ENCODE measurements around the gene ACCS.

ACCS gene

GRCh38 chr11:44095506-44096359 lies 29.7 kb downstream of the ACCS start, which contains the start of gene EXT2:
EXT2 (plus strand) TSS chr11:44095678; CDS start chr11:44107713, 12,035 bp downstream.
- DNase-seq, result peak; percentile 78

DNA sequence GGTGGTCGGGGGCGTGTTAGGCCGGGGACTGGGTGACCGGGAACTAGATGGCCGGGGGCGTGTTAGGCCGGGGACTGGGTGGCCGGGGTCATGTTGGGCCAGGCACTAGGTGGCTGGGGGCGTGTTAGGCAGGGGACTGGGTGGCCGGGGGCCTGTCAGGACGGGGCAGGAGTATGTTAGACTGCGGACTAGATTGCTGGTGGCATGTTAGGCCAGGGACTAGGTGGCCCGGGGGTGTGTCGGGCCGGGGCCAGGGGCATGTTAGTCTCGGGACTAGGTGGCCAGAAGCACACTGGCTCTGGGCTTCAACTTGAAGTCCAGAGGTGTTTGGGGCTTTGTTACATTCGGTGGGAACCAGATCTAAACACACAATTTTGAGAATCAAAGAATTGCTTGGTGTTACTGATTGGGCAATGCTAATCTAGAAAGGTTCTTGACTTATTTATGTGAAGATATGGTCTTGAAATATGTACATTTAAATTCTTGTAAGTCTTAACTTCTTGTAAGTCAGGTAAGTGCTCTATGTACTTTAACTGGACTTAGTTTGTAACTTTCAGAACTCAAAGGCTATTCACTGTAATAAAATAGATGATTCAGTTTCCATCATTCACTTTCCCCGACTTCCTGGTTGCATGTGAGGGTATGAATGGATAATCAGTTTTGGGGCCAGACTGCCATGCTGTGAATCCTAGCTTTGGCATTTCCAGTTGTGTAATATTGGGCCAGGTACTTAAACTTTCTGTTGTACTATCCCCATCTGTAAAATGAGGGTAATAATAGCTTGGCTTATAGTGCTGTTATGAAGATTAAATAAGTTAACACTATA lies 30.5 kb downstream of the ACCS start:
- DNase-seq, result no peak

DNA sequence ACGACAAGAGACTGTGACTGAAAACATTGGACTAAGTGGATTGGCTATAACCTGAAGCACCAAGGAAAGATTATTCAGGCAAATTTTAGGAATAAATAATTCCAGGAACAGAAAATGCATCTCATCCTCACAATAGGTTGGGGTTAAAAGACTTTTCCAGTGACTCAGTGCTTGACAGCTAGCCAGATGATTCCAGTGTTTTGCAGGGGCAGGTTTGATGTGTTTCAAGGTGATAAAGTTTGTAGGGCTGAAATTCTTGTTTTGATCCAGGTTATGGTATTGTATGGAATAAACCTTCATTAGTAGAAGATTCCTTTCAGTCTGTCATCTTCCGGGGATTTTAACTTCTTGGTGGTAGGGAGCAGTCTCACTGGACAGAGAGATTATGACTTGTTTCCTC lies 31.8 kb downstream of the ACCS start:
- DNase-seq, result no peak

GRCh38 chr11:44101098-44101497 lies 35.0 kb downstream of the ACCS start:
- DNase-seq, result no peak

DNA sequence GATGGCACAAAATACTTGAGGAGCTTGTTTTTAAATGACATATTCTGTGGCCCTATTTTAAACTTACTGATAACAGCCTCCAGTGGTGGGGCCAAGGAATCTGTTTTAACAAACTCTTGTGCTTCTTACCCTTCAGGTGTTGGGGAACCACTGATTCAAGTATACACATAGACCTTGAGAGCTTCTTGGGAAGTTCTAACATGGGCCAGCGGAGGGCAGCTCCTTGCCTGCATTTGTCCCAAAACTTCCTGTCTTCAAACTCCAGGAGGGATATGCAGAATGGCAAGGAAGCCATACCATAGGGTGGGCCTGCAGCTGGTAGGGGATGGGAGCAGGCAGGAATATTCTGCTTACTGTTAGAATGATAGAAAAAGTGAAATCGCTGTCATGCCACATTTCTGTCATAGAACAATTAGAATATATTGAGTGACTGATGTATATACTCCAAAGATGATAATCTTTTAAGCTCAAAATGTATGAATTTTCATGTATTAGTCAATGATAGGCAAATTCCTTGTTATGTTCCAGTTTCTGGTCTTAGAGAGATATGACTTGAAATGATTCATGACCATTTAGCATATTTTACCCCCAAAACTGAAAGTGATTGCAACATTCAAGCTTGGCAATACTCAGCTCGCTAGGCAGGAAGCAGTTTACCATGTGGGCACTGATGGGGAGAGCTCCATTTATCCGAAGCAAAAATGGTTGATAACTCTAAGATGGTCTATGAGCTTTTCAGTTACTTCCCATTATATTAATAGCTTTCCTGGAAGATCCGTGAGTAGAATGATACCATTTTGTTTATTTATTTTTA lies 38.6 kb downstream of the ACCS start:
- no peak for DNase-seq

GRCh38 chr11:44108260-44108659 lies 42.2 kb downstream of the ACCS start:
- DNase-seq, result no peak

GRCh38 chr11:44110231-44110679 lies 44.2 kb downstream of the ACCS start:
- DNase-seq, result no peak

- DNase-seq, result no peak
Observed at GRCh38 chr11:44112091-44112821, 46.2 kb downstream of the ACCS start.

GRCh38 chr11:44113018-44113417 lies 46.9 kb downstream of the ACCS start:
- no peak for DNase-seq

DNA sequence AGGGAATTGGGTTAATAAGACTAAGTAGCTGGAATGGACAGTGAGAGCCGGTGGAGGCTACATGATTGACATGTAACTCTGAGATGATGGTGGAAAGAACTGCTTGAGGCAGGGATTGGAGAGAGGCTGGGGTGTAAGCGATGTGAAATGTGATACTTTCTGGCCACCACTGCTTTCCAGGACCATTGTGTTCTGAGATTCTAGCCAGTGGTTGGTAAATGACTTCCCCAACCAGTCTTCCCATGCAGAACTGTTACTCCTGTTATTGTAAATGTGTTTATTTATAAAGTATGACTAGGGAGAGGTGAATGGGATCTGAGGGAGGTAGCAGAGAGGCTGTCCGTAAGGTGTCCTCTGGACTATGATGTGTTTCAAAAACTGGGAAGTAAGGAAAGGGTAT lies 47.5 kb downstream of the ACCS start:
- DNase-seq, result no peak

GRCh38 chr11:44116234-44116830 lies 50.3 kb downstream of the ACCS start:
- DNase-seq, result no peak

GRCh38 chr11:44120169-44120568 lies 54.1 kb downstream of the ACCS start:
- DNase-seq, result no peak

DNA sequence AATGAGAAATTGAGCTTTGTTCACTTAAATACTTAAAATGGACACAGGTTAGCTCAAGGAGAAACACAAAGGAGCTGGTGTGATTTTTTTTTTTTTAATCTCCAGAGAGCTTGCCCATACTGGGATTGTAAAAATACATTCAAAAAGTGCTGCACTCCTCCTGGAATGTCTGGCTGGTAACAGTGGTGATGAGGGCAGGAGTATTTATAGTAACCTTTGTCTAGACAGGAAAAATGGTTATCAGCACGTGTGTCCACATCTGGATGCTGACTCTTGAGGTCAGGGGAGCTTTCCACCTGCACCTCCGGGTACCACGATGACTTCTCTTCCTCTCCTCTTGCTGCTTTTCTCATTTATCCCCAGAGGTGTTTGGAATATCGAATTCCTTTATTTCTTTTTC lies 59.5 kb downstream of the ACCS start:
- DNase-seq, result no peak

DNA sequence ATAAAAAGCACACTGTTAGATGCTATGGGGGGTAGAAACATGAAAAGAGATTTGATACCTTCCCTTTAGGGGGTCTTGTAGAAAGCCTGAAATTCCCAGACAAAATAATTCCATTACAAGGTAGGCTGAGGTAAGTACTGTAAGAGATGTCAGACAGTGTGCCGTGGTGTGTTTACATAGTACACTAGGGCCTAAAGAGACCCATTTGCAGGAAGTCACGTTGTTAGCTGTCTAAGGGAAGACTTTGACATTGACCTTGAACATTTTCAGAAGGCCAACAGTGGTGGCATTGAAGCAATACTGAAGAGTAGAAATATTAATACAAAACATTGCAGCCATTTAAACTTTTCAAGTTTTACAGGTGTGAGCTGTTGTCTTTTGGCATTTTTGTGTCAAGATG lies 60.2 kb downstream of the ACCS start:
- DNase-seq, result no peak

DNA sequence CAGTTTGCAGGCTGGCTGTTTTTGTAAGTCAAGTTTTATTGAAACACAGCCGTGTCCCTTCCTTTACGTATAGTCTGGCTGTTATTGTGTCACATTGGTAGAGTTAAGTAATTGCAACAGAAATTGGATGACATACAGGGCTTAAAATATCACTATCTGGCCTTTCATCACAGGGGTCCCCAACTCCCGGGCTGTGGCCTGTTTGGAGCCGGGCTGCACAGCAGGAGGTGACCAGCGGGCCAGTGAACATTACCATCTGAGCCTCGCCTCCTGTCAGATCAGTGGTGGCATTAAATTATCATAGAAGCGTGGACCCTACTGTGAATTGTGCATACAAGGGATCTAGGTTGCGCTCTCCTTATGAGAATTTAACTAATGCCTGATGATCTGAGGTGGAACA lies 61.1 kb downstream of the ACCS start:
- no peak for DNase-seq

GRCh38 chr11:44128729-44129128 lies 62.7 kb downstream of the ACCS start:
- DNase-seq, result no peak

GRCh38 chr11:44130751-44131150 lies 64.7 kb downstream of the ACCS start:
- no peak for DNase-seq

GRCh38 chr11:44133335-44133946 lies 67.4 kb downstream of the ACCS start:
- no peak for DNase-seq

Measured in activated gamma-delta T cell (primary cell).